K562 (cell line): ENCODE data around the gene PRDM16. TPM values are rescaled to one million over a fixed set of nuclear protein-coding genes. Genes with fewer than 3 reads are reported as not detected.
A peak's percentile ranks its signal among the peaks of the same experiment; 100 is the strongest.

Source experiments
- ATAC-seq: fragments of 200-7000 bp; cut with Tn5 transposase; 3 replicates; pipeline ENCODE4 v1.9.1; 2020; ENCODE audit warnings: moderate library complexity
- BruUV-seq: library from RNA; stranded (reverse); fragments of 400-500 nt; replicated peaks from 2 replicates; lab custom pipeline; 2021; lab: Mats Ljungman, UMichigan
- CTCF ChIA-PET: fragments of 300-600 bp; formaldehyde crosslinking; extraction: SDS; loops from one replicate; lab custom pipeline; 2021; ENCODE audit warnings: low intra/inter-chr PET ratio; lab: Yijun Ruan, JAX
- POLR2A ChIA-PET: fragments of 300-600, 350-650 bp; sonication (Branson Sonifier 250); formaldehyde crosslinking; extraction: SDS; loops from one replicate; lab custom pipeline; 2021; ENCODE audit warnings: antibody characterized with exemption, inconsistent platforms; lab: Yijun Ruan, JAX
- DNase-seq, 4 experiments: peaks; one replicate each; pipeline versions ENCODE4 v3.0.0 to v3.0.0-alpha.2; 2011 to 2018; ENCODE audit warnings: low spot score in 3 of 4, mixed read lengths in 3 of 4; ENCODE audit errors: extremely low read depth in 1 of 4
- FAIRE-seq: peaks from 2 replicates; lab custom pipeline; 2011; peaks lifted over from hg19 to GRCh38; lab: Jason Lieb, UNC
- H2AFZ ChIP-seq: 2 replicates; pipeline ENCODE4 v1.6.0; 2011; ENCODE audit warnings: low read depth, low read length, control low read depth, inconsistent platforms
- H3K27ac ChIP-seq: fragments of 200-600 bp; 3 replicates; pipeline ENCODE4 v1.8.0; 2011; ENCODE audit warnings: low read depth, mild to moderate bottlenecking, control low read depth, inconsistent platforms, low read length, moderate library complexity, mixed read lengths; ENCODE audit errors: extremely low read depth
- H3K27me3 ChIP-seq, 2 experiments: fragments of 300-600 bp in 1 of 2; 2 replicates in 1 of 2; 3 replicates in 1 of 2; pipeline versions ENCODE4 v1.6.0 to v1.8.0; 2011; ENCODE audit warnings: inconsistent platforms in 2 of 2, low read length in 2 of 2, mild to moderate bottlenecking in 1 of 2, mixed read lengths in 1 of 2, moderate library complexity in 1 of 2; ENCODE audit not compliant: control insufficient read depth in 2 of 2, insufficient read depth in 2 of 2
- H3K36me3 ChIP-seq: fragments of 300-600 bp; 3 replicates; pipeline ENCODE4 v1.8.0; 2011; ENCODE audit warnings: mild to moderate bottlenecking, low read length, inconsistent platforms; ENCODE audit not compliant: control insufficient read depth, insufficient read depth
- H3K4me1 ChIP-seq, 2 experiments: fragments of 200-600 bp in 1 of 2; replicated peaks in 1 of 2; 2 replicates in 1 of 2; 3 replicates in 1 of 2; pipeline versions ENCODE4 v1.5.1 to v1.8.0; 2011; ENCODE audit warnings: inconsistent platforms in 2 of 2, low read length in 2 of 2, mild to moderate bottlenecking in 1 of 2, mixed read lengths in 1 of 2, moderate library complexity in 1 of 2; ENCODE audit not compliant: control insufficient read depth in 2 of 2, insufficient read depth in 2 of 2
- H3K4me2 ChIP-seq: 2 replicates; pipeline ENCODE4 v1.6.1; 2011; ENCODE audit warnings: low read length, control low read depth, inconsistent platforms, mixed read lengths; ENCODE audit not compliant: insufficient read depth
- H3K4me3 ChIP-seq: fragments of 200-600 bp; sonication (generic), shearing (Covaris generic); 2 replicates; pipeline ENCODE4 v1.5.1; 2016; ENCODE audit warnings: control low read depth, inconsistent platforms
- H3K79me2 ChIP-seq: fragments of 200-600 bp; 3 replicates; pipeline ENCODE4 v1.8.0; 2011; ENCODE audit warnings: low read length, inconsistent platforms; ENCODE audit not compliant: control insufficient read depth, insufficient read depth
- H3K9ac ChIP-seq, 2 experiments: 2 replicates each; pipeline versions ENCODE4 v1.6.0 to v1.6.1; 2011; ENCODE audit warnings: low read depth in 2 of 2, low read length in 2 of 2, control low read depth in 1 of 2, inconsistent platforms in 1 of 2, mild to moderate bottlenecking in 1 of 2, mixed read lengths in 1 of 2; ENCODE audit not compliant: insufficient read depth in 1 of 2
- H3K9me1 ChIP-seq: one replicate; pipeline ENCODE4 v1.6.0; 2011; ENCODE audit warnings: inconsistent platforms, mild to moderate bottlenecking, low read length, moderate library complexity; ENCODE audit not compliant: control insufficient read depth, insufficient read depth
- H3K9me3 ChIP-seq: replicated peaks from 2 replicates; pipeline ENCODE4 v1.5.1; 2011; ENCODE audit warnings: low read depth, low read length, inconsistent platforms; ENCODE audit not compliant: control insufficient read depth, insufficient read depth
- H4K20me1 ChIP-seq: replicated peaks from 2 replicates; pipeline ENCODE4 v1.6.1; 2011; ENCODE audit warnings: low read length, inconsistent platforms, mixed read lengths; ENCODE audit not compliant: control insufficient read depth, insufficient read depth
- CLOCK ChIP-seq: fragments of 250-450 bp; sonication (Bioruptor Pico); IDR thresholded peaks from 2 replicates; pipeline ENCODE4 v1.4.0; 2020; ENCODE audit warnings: mild to moderate bottlenecking, moderate library complexity, borderline replicate concordance
- CTCF ChIP-seq, 3 experiments: IDR thresholded peaks in 2 of 3; conservative IDR thresholded peaks in 1 of 3; 2 replicates each; pipeline ENCODE4 v1.5.1; 2011 to 2012; ENCODE audit warnings: low read length in 3 of 3, mild to moderate bottlenecking in 3 of 3, control low read depth in 2 of 3, improper control_type of control experiment in 1 of 3, inconsistent platforms in 1 of 3, low read depth in 1 of 3, mixed read lengths in 1 of 3, moderate library complexity in 1 of 3; ENCODE audit not compliant: insufficient read depth in 2 of 3
- RNF219 ChIP-seq: fragments of 250-450 bp; sonication (Bioruptor Pico); IDR thresholded peaks from 2 replicates; pipeline ENCODE4 v1.5.0; 2022; ENCODE audit warnings: mild to moderate bottlenecking
- UBTF ChIP-seq, 2 experiments: IDR thresholded peaks; 2 replicates each; pipeline ENCODE4 v1.6.1; 2012; ENCODE audit warnings: improper control_type of control experiment in 2 of 2, low read depth in 2 of 2, low read length in 2 of 2, borderline replicate concordance in 1 of 2
- WGBS: fragments of 100-300 bp; shearing (Covaris generic); methylation state at CpG from one replicate; pipeline ENCODE4 v1.1.6; 2016; ENCODE audit warnings: low coverage, mixed read lengths; ENCODE audit not compliant: insufficient coverage; ENCODE audit errors: missing lambda C conversion rate; 5-methylcytosine and 5-hydroxymethylcytosine counted together
- in situ Hi-C: fragments of 300-500 bp; cut with MboI; formaldehyde crosslinking; loops from 4 replicates; pipeline ENCODE4 v1.15.0; 2018; ENCODE audit warnings: inconsistent platforms, mixed read lengths
- intact Hi-C: fragments of 100-400 bp; cut with micrococcal nuclease; formaldehyde crosslinking; loops from 2 replicates; pipeline ENCODE4 v1.14.2; 2022
- polyA plus RNA-seq, 8 experiments: library from polyadenylated mRNA; depleted of rRNA in 4 of 8; stranded (reverse) in 5 of 8; unstranded in 3 of 8; fragments of >200 nt; fragmentation: Nextera tagmentation in 2 of 8; fragmentation: Illumina TruSeq in 1 of 8; extraction: Ambion mirVana in 2 of 8; extraction: Trizol in 1 of 8; gene quantifications; 2 replicates each; pipeline versions ENCODE4 v1.2.1 to v1.2.3, GENCODE V29; 2011 to 2014; ENCODE audit warnings: inconsistent platforms in 1 of 8, missing spikeins in 1 of 8
- total RNA-seq, 7 experiments: library from RNA; depleted of rRNA in 6 of 7; stranded (reverse); fragments of >200 nt in 6 of 7; fragmentation: Illumina TruSeq in 2 of 7; extraction: Trizol in 2 of 7; gene quantifications; 2 replicates each; pipeline versions ENCODE4 v1.2.1 to v1.2.3, GENCODE V29; 2011 to 2021; ENCODE audit warnings: low replicate concordance in 1 of 7

Gene PRDM16
- total and polyA plus RNA-seq, 9 of the 15 experiments (the other 6 are each of a cell fraction or from before 2014, with no cell fraction given): 0.10 to 0.27 TPM; not detected in 7

GRCh38 chr1:3478187-3478586 lies 409.2 kb downstream of the PRDM16 start:
- no peaks in the 10 kb centered on the region for H3K36me3 ChIP-seq
- peaks cover 3 to 27% of the 10 kb centered on the region in 2 experiments; a peak in 3 of 5 replicates for H3K27me3 ChIP-seq
- in situ Hi-C loops: no loop called here
- H3K4me3 ChIP-seq: no peak overlapping the region
- intact Hi-C loops: no loop called here
- WGBS: 8% methylated on average over 24 of the region's 24 CpGs
- peaks cover 21% of the 10 kb centered on the region for H4K20me1 ChIP-seq
- no peak overlapping the region for H3K4me2 ChIP-seq
- no peak overlapping the region for H2AFZ ChIP-seq
- H3K9ac ChIP-seq: no peak overlapping the region
- DNase-seq (no peak), ATAC-seq (no peak; the same call in 1 of the 3 replicates), FAIRE-seq (no peak)
- ChIA-PET CTCF (no interaction called here), POLR2A (interaction anchor here (0.6 kb wide), 1 partner anchor 1644 kb away, joined by 3 read pairs; no protein-coding TSS in a partner anchor)
- TF ChIP-seq CTCF (IDR thresholded peaks at IDR 0.05 in 2 of 3, conservative IDR thresholded peaks at IDR 0.05 in 1 of 3; ENCODE audit: insufficient read depth in 2 of 3, low read depth in 1 of 3, low read length in 3 of 3): 0 out of 6 replicates have a peak, but pooled peaks of 2 of the 3 experiments have one; percentile 5 to 29
- TF ChIP-seq RNF219 (CRISPR knock-in tag): no peak
- no peak for TF ChIP-seq CLOCK
- 0 out of 4 replicates have a peak, but pooled peaks of 1 of the 2 experiments have one; percentile 20 for TF ChIP-seq UBTF (IDR thresholded peaks at IDR 0.05; ENCODE audit: borderline replicate concordance in 1 of 2, low read depth in 2 of 2, low read length in 2 of 2)
- H3K9me3 ChIP-seq: no peaks in the 10 kb centered on the region
- peaks cover 0 to 59% of the 10 kb centered on the region in 2 experiments; a peak in 2 of 5 replicates for H3K4me1 ChIP-seq
- no peak overlapping the region for H3K27ac ChIP-seq
- H3K9me1 ChIP-seq: no peaks in the 10 kb centered on the region
- no peaks in the 10 kb centered on the region for H3K79me2 ChIP-seq
- BruUV-seq: no TSS peak
